Measurements from ENCODE around the gene MSRB2. TPM values are rescaled to one million over a fixed set of nuclear protein-coding genes. Genes with fewer than 3 reads are reported as not detected.

MSRB2 gene
- total and polyA plus RNA-seq, 2 of the 4 experiments (the other 2 are of a cell fraction) = 10.6 to 20.1 TPM

DNA sequence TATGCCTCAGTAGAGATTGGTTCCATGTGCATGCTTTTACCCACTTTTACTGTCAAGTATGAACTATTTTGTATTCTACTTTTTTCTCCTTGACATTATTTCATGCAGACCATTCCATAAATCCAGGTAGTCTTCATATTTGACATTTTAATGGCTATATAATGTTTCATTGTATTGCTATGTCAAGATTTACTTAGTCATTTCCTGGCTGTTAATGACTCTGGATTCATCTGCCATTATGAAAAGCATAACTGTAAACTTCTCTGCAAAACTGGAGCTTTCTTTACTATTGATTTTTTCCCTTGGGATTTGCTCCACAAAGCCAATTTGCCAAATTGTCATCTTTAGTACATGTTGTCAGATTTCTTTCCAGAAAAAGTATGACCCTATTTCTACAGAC is 6.8 kb upstream of the MSRB2 start:
- Histone ChIP-seq H3K23ac (ENCODE audit: low read depth, low read length) (no peak overlapping the region), H2AK5ac (ENCODE audit: low read depth, low read length) (no peak overlapping the region), H3K9me3 (ENCODE audit: control insufficient read depth, insufficient read depth, low read length) (no peaks in the 10 kb centered on the region), H3K79me1 (ENCODE audit: low read depth in 1 of 2, low read length in 2 of 2) (no peaks in the 10 kb centered on the region), H3K4me2 (ENCODE audit: low read depth, low read length) (no peak overlapping the region), H3K14ac (replicated peaks; ENCODE audit: low read depth, low read length) (no peak overlapping the region), H3K18ac (ENCODE audit: low read depth, low read length) (no peak overlapping the region), H3K36me3 (ENCODE audit: control insufficient read depth, insufficient read depth, low read length) (no peaks in the 10 kb centered on the region), H4K5ac (ENCODE audit: low read depth, low read length) (no peak overlapping the region), H3K9ac (ENCODE audit: low read depth, low read length) (no peak overlapping the region), H4K8ac (ENCODE audit: low read depth in 2 of 2, low read length in 2 of 2) (no peak overlapping the region), H2BK120ac (ENCODE audit: low read depth, low read length) (no peak overlapping the region), H3K27ac (ENCODE audit: insufficient read depth, low read length) (no peak overlapping the region), H3K4me3 (ENCODE audit: insufficient read depth, low read depth, low read length) (no peak overlapping the region), H3K4ac (ENCODE audit: low read depth, low read length) (no peak overlapping the region), H3K56ac (ENCODE audit: extremely low read depth, insufficient read depth, low read length) (no peak overlapping the region), H4K91ac (ENCODE audit: insufficient read depth, low read depth, low read length) (no peak overlapping the region), H3K27me3 (ENCODE audit: control insufficient read depth, insufficient read depth, low read length) (0 out of 2 replicates have a peak, but pooled peaks cover 2% of the 10 kb centered on the region), H2BK5ac (ENCODE audit: low read depth, low read length, poor library complexity, severe bottlenecking) (no peak overlapping the region), H2AFZ (replicated peaks; ENCODE audit: low read length, poor library complexity) (no peak overlapping the region), H4K20me1 (ENCODE audit: insufficient read depth, low read length) (no peaks in the 10 kb centered on the region), H2BK15ac (ENCODE audit: low read depth, low read length) (no peak overlapping the region), H2BK20ac (ENCODE audit: low read depth, low read length) (no peak overlapping the region), H3K9me1 (ENCODE audit: insufficient read depth, low read length) (no peaks in the 10 kb centered on the region), H3K4me1 (ENCODE audit: control insufficient read depth, insufficient read depth, low read length) (no peaks in the 10 kb centered on the region), H2AK9ac (replicated peaks; ENCODE audit: low read depth, low read length, poor library complexity) (no peak overlapping the region)
- intact Hi-C loops (cut with micrococcal nuclease) = no loop called here
- ChIA-PET POLR2A (ENCODE audit: unreplicated experiment) (no interaction called here), CTCF (no interaction called here)
- no TSS peak for BruUV-seq (replicated peaks)
- ATAC-seq (ENCODE audit: low read depth) = no peak
- TF ChIP-seq NFE2L2 (IDR thresholded peaks at IDR 0.05; ENCODE audit: low read depth, low read length) (no peak), CHD1 (IDR thresholded peaks at IDR 0.05; ENCODE audit: low read depth, low read length) (no peak), POLR2A (IDR thresholded peaks at IDR 0.05; ENCODE audit: low read depth, low read length) (no peak), MAFK (IDR thresholded peaks at IDR 0.05; ENCODE audit: low read depth, low read length) (no peak), RCOR1 (IDR thresholded peaks at IDR 0.05; ENCODE audit: insufficient replicate concordance, low read length) (no peak), MXI1 (IDR thresholded peaks at IDR 0.05; ENCODE audit: borderline replicate concordance, low read depth, low read length) (no peak), MAZ (IDR thresholded peaks at IDR 0.05; ENCODE audit: borderline replicate concordance, low read depth, low read length) (no peak), BHLHE40 (IDR thresholded peaks at IDR 0.05; ENCODE audit: low read depth, low read length) (no peak), CEBPB (IDR thresholded peaks at IDR 0.05; ENCODE audit: low read depth, low read length) (no peak)
- TF ChIP-seq, protein P1, sequence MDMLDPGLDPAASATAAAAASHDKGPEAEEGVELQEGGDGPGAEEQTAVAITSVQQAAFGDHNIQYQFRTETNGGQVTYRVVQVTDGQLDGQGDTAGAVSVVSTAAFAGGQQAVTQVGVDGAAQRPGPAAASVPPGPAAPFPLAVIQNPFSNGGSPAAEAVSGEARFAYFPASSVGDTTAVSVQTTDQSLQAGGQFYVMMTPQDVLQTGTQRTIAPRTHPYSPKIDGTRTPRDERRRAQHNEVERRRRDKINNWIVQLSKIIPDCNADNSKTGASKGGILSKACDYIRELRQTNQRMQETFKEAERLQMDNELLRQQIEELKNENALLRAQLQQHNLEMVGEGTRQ (IDR thresholded peaks at IDR 0.05; ENCODE audit: low read depth, low read length) = no peak
- DNase-seq = no peak
- dilution Hi-C loops (cut with HindIII; ENCODE audit: low sequenced_read_pairs, unreplicated experiment) = no loop called here
- in situ Hi-C loops (cut with MboI; ENCODE audit: low sequenced_read_pairs) = no loop called here
